ENCODE results near the gene POLE.

POLE gene

DNA sequence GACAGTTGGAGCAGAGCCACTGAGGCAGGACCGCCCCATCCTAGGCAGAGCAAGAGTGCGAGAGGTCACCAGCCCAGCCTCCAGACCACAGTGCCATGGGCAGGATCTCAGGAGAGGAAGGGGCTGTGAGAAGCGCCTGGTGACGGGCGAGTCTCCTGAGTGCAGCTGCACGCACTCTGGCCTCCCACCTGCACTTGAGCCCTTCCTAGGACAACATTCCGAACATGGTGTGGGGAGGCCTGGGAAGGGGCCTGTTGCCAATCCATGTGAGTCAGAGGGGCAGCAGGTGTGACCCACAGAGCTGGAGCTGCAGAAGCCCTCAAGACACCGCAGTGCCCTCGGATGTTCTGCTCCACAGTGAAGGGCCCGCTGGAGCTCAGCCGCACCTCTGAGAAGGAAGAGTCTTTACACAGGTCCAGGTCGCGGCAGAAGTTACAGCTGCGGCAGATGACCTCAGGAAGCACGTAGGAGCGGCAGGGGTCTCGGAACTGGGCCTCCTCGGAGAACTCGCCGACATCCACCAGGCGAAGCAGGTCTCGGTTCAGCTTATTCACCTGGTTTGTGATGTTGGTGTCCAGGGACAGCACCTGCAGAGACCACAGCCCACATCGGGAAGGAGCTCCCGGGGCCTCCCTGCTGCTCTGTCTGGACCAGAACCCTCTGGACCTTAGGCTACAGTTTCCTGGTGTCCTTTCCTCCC lies 61.3 kb downstream of the POLE start:
- DNase-seq, result no peak

DNA sequence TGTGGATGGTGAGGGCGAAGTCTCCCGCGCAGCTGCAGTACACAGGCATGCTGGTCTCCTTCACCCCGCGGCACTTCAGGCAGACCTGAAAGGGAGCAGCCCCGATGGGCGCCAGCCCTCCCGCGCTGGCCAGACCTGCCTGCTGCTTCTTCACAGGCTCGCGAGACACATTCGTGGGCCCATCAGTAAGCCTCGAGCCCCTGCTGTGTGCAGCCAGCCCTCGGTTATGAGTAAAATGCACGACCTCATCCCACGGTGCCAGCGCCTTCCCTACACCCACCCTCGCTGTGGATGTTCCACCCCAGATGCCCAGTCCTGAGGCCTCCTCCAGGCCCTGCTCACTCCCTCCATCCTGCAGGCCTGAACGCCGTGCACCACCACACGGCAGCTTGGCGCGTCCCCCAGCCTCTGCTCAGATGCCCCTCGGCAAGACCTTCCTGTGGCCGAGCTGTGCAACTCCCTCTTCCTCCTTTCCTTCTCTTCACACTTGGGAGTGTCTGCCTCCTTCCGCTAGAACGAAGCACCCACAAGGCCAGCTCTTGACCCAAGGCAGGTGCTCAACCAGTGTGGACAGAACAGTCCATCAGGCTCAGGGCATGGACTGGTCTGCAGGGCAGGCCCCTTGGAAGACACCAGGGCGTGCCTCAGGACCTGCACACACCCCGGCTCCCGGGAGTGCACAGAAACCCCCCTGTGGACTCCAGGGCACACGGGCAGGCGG lies 62.1 kb downstream of the POLE start:
- DNase-seq, result no peak

DNA sequence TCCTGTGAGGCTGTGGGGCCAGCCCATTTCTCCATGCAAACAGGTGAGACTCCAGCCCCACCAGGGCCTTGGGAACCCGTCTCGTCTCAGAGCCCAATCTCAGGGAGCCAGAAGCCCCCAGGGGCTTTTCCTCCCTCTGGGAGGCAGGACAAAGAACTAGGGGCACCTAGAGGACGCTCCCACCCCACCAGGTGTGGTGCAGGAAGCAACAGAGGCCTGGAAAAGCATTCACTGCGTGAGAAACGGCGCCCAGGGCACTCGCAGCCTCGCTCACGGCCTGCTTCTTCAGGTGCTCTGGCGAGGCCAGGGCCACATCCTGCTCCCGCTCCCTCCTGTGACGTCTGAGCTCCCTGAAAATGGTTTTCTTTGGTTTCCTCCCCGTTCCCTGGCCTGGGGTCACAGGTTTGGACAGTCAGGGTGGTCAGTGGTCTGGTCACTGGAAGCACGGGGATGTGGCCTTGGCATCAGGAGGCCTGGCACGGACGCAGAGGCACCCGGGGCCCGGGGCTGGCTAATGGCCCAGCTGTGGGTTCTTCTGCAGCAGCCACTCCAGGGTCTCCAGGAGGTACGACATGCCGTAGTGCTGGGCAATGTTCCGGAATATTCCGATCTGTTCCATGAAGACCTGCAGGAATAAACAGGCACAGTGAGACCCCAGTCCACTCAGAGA lies 62.8 kb downstream of the POLE start:
- DNase-seq, result no peak

DNA sequence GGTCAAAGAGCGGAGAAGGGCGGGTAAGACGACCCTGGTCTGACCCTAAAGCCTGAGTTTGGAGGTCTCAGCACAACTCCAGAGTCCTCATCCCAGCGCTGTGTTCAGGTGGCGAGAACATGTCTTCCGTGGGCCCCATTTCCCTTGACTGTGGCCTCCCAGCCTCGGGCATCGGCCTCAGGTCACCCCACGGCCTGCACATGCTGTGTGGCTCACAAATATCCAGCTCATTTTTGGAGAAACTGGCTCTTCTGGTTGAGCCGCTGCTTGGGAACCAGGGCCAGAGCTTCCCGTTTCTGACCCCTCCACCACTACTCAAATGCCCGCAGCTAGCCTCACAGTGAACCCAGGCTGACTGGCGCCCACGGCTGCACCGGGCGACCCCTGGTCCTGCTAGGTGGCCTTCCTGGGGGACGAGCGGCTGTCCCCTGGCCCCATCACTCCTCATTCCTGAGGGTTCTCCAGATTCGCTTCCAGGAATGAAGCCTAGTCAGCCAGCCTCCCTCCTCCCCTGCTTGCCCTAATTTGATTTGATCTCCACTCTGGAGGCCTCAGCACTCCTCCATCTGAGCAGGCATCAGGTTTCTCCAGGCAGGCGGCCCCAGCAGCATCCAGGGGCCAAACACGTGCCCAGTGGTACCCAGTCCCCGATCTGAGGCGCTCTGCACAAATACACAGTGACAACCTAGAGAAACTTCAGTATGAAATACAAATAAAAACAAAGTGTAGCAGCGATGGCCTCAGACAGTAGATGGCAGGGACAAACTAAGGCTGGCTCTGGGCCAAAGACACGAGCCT lies 63.9 kb downstream of the POLE start:
- DNase-seq, result no peak

DNA sequence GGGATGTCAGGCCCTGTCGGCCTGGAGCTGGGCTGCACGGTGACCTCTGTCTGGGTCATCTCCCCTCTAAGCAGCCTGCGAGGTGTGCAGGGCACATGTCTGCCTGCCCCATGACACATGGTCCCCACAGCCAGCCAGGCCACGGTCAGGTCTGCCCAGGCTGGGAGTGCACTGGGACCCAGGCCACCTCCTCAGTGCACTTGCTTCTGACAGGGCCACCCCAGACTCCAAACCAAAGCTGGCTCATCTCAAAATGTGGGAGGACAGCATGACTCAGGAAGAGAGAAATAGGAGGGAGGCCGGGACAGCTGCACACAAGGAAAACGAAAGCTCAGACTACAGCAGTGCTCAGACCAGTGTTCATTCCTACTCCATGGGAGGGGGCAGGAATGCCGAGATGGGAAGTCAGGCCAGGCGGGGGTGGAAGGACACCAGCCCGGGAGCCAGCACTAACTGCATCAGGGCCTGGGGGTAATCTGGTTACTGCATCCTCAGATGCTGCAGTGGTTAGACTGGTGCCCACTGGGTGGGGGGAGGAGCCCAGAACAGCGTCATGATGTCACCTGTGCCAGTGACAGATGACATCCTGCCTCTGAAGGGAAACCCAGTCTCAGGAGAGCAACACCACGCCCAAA lies 64.6 kb downstream of the POLE start:
- DNase-seq, result no peak

DNA sequence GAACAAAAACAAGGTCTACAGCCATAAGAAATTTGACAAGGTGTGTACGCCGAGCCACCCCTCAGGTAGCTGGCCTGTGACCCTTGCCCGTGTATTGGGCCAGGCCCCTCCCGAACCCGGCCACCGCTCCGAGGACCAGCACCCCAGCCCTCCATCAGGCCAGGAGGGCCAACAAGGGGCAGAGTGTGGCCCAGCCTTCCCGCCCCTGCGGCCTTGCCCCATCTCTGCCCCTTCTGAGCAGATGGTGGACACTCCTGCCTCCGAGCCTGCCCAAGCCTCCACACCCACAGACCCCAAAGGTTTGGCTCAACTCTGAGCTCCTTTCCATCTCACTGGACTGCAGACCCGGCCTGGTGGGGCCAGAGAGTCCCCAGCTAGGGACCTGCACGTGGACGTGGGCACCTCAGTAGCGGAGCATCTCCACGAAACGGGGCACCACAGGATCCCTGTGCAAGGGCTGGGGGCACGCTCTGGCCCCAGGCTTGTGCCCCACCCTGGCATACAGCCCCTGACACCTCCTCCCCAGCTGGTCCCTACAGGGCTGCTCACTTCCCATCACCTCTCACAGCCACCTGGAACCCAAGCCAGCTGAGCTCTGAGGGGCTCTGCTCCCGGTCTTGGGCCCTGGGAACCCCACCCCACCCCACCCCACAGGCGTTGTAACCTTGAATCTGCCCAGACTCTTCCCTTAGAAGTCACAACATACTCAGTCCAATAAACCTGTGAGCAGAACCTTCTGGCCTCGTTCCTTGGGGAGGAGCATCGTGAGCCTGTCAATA lies 65.3 kb downstream of the POLE start:
- no peak for DNase-seq

DNA sequence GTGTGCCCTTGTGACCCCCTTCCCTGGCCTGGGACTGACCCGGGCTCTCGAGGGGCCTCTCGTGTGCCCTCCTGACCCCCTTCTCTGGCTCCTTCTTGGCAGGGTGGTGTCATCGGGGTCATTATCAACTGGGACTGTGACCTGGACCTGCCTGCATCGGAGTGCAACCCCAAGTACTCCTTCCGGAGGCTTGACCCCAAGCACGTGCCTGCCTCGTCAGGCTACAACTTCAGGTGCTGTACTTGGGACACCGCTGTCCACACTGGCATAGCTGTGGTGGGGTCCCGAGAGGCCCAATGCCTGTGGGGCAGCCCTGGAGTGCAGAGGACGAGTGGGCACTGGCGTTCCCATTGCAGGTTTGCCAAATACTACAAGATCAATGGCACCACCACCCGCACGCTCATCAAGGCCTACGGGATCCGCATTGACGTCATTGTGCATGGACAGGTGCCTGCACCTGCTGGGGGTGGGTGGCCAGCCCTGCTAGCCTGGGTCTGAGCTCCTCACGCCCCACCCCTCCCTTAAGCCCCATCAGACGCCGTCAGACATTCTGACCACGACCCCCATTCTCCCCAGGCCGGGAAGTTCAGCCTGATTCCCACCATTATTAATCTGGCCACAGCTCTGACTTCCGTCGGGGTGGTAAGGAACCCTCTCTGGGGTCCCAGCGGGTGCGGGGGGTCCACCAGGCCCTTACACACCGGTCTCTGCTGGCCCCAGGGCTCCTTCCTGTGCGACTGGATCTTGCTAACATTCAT lies 66.1 kb downstream of the POLE start:
- DNase-seq, result no peak

DNA sequence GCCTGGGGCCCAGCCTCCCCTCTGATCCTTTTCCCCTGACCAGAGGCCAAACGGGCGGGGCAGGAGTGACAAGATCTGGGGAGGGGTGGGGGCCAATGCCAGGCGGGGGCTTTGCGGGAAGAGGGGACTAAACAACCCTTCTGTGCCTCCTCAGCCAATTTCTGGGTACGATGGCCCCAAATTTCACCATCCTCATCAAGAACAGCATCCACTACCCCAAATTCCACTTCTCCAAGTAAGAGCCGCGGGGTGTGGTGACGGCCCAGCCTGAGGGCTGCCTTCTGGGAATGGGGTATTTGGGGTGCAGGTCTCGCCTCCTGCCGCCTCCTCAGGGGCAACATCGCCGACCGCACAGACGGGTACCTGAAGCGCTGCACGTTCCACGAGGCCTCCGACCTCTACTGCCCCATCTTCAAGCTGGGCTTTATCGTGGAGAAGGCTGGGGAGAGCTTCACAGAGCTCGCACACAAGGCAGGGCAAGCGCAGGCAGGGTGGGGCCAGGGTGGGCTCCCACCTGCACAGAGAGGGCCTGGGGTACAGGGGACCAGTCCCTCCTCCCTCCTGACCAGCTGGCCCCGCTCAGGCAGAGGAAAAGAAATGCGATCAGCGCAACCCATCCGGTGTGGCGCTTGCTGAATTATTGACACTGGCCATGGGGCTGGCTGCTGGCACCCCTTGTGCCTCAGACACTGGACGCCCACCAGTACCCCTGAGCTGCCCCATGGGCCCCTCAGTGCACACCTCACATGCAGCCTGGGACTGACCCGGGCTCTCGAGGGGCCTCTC lies 66.8 kb downstream of the POLE start:
- DNase-seq, result no peak

DNA sequence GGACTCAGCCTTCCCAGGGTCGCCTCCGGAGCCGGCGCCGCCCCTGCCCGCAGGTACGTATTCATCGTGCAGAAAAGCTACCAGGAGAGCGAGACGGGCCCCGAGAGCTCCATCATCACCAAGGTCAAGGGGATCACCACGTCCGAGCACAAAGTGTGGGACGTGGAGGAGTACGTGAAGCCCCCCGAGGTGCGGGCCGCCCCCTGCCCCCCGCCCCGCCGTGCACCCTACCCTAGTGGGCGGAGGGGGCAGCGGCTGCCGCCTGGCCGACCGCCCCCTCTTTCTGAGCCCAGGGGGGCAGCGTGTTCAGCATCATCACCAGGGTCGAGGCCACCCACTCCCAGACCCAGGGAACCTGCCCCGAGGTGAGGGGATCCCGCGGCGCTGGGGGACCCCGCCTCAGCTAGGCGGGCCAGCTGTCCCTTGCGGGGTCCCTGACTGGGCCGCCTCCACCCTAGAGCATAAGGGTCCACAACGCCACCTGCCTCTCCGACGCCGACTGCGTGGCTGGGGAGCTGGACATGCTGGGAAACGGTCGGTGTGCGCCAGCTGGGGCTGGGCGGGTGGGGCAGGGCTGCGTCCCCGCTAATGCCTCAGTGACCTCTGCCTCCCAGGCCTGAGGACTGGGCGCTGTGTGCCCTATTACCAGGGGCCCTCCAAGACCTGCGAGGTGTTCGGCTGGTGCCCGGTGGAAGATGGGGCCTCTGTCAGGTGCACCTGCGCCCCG lies 67.6 kb downstream of the POLE start:
- no peak for DNase-seq

DNA sequence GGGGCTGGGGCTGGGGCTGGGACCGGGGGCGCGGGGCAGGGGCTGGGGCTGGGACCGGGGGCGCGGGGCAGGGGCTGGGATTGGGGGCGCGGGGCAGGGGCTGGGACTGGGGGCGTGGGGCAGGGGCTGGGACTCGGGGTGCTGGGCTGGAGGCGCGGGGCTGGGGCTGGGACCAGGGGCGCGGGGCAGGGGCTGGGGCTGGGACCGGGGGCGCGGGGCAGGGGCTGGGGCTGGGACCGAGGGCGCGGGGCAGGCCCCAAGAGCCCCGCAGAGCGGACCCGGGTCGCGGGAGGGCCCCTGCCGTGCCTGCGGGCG lies 68.1 kb downstream of the POLE start:
- DNase-seq, result no peak

DNA sequence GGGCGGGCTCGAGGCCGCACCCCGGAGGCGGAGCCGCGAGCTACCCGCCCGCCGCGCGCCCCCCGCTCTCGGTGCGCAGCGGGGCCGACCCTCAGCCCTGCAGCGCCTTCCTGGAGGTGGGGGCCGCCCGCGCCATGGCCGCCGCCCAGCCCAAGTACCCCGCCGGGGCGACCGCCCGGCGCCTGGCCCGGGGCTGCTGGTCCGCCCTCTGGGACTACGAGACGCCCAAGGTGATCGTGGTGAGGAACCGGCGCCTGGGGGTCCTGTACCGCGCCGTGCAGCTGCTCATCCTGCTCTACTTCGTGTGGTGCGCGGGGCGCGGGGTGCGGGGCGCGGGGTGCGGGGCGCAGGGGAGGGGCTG lies 68.5 kb downstream of the POLE start, which contains the start of gene P2RX2:
Gene P2RX2, plus strand, starts transcription at position 94 of the 361 bp plus-strand sequence. Its CDS starts 41 bp downstream, at position 135.
- no peak for DNase-seq

DNA sequence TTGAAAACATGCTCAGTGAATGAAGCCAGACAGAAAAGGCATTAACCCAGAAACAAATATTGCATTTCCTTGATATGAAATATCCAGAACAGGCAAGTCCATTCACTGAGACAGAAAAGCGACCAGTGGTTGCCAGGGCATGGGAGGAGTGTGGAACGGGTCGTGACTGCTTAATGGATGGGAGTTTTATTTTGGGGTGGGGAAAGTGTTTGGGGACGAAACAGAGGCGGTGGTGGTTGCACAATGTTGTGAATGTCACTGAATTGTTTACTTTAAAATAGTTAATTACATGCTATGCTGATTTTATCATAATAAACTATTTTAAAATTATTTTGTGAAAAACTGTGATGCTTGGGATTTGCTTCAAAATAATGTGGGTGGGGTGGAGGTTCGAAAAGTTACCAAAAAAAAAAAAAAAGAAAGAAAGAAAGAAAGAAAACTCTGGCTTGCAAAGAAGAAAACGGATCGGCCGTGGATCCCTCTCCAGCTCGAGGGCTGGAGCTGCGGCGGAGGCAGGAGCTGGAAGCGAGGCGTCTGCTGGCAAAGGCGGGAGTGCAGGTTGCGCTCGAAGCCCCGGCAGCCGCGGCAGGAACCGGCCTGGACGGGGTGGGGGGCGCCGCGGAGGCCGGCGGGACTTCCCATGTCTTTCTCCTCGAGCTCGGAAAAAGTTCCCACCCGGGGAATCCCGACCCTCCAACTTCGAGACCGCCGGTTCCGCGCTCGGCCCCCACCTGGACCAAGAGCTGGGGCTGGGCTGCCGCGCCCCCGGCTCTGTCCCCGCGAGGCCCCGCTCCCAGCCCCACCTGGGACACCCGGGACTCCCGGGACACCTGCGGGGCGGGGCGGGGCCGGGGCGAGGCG lies 69.1 kb downstream of the POLE start:
- DNase-seq, result no peak

DNA sequence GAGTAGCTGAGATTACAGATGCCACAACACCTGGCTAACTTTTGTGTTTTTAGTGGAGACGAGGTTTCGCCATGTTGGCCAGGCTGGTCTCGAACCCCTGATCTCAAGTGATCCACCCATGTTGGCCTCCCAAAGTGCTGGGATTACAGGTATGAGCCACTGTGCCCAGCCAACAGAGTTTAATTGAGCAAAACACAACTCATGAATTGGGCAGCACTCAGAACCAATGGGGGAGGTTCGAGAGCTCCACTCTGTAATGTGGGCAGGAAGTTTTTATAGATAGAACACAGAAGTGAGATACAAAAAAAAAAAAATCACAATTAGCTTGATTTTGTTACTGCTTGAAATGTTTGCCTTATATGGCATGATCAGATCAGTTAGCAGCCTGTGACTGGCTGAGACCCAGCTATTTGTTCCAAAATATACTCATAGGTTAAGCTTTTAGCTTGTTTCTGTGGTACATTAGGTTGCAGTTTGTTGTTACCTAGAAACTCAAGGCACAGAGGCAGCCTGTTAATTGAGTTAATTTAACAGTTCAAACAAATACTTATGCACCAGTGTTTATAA lies 69.9 kb downstream of the POLE start:
- DNase-seq, result no peak

DNA sequence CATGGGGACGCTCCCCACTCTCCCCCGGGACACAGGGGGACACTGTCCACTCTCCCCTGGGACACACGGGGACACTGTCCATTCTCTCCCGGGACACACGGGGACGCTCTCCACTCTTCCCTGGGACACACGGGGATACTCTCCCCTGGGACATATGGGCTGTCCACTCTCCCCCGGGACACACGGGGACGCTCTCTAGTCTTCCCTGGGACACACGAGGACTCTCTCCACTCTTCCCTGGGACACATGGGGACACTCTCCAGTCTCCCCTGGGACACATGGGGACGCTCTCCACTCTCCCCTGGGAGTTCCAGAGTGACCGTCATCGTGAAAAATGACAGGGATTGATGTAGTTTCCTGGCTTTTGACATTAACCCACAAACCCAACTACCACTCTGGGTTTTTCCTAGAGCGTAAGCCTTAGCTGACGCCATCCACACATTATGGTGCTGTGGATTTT lies 71.5 kb downstream of the POLE start:
- DNase-seq, result no peak

DNA sequence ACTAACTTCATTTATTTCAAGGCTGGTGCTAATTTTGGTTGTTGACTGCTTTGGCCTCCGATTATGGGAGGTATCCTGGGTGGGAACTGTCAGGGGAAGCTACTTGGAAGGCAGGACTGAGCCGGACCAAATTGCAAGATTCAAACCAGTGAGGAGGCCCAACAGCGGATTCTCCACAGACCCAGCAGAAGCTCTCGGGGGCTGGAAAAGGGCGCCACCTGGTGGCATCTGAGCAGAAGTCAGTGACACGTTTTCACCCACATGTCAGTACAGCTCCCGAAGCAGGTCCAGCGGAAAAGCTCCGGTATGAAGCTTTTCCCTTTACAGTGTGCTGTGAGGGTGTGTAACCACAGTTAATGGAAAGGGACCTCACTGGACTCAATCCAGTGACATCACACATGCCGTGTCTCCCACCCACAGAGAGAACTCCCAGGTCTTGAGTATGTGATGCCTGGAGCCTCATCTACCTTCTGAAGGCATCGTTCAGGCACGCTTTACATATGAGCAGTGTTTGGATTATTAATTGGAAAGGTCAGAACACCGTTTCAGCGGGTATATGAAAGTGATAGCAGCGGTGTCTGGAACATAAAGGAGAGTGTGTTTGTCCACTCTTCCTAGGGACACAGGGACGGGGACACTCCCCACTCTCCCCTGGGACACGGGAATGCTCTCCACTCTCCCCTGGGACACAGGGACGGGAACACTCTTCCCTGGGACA lies 72.1 kb downstream of the POLE start:
- peak; percentile 84 to 87 for DNase-seq

DNA sequence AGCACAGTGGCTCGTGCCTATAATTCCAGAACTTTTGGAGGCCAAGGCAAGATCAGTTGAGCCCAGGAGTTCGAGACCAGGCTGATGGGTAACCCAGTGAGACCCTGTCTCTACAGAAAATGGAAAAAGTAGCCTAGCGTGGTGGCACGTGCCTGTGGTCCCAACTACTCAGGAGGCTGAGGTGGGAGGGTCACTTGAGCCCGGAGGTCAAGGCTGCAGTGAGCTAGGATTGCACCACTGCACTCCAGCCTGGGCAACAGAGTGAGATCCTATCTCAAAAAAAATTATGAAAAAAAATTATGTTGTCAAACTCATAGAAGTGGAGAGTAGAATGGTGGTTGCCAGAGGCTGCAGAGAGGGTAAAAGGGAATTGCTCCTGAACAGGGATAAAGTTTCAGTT lies 73.1 kb downstream of the POLE start:
- no peak for DNase-seq

DNA sequence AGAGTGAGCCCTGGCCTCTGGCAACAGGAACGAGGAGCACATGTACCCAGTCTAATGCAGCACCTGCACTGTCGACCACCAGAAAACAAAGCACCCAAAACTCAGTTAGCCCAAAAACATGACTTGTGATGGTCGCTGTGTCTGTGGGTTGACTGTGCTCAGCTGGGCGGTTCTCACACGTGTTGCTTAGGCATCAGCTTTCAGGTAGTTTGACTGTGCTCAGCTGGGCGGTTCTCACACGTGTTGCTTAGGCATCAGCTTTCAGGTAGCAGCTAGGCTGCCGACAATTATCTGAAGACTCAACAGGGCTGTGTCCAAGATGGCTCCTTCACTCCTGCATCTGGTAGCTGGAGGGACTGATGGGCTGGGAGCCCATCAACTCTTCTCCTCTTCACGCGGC lies 75.5 kb downstream of the POLE start:
- no peak for DNase-seq
